ENCODE measurements around the gene WDHD1.
"Not testable (repeated sequence)": the region's sequence is repeated elsewhere in the genome, so short reads cannot be mapped to it uniquely, and the experiment has no call there.

WDHD1 gene

GRCh38 chr14:54902143-54902520 is 124.8 kb downstream of the WDHD1 start:
- DNase-seq: peak; percentile 76

- no peak for DNase-seq
These were observed 125.3 kb downstream of the WDHD1 start for GRCh38 chr14:54901380-54902142.

GRCh38 chr14:54899573-54899972 is 127.3 kb downstream of the WDHD1 start:
- DNase-seq: no peak

- not testable (repeated sequence) for DNase-seq
These were observed 128.9 kb downstream of the WDHD1 start for GRCh38 chr14:54897809-54898555.

GRCh38 chr14:54895683-54896082 is 131.2 kb downstream of the WDHD1 start:
- DNase-seq: no peak

- DNase-seq: no peak
These were observed 131.9 kb downstream of the WDHD1 start for GRCh38 chr14:54894995-54895394.

GRCh38 chr14:54893151-54893760 is 133.6 kb downstream of the WDHD1 start:
- DNase-seq: peak; percentile 20

GRCh38 chr14:54891471-54892245 is 135.2 kb downstream of the WDHD1 start:
- no peak for DNase-seq

GRCh38 chr14:54890788-54891187 is 136.1 kb downstream of the WDHD1 start:
- DNase-seq: no peak

- no peak for DNase-seq
These were observed 137.0 kb downstream of the WDHD1 start for GRCh38 chr14:54889919-54890318.
